Vagina (tissue), 2 donors: ENCODE data around the gene SDR39U1.

ENCODE experiments used
- CTCF ChIP-seq, 3 experiments: fragments of 450-650 bp in 2 of 3; fragments of 200-600 bp in 1 of 3; sonication (generic) in 1 of 3; IDR thresholded peaks; one replicate each; pipeline ENCODE4 v1.5.1; 2017 to 2019; ENCODE audit warnings: antibody characterized with exemption in 3 of 3, mild to moderate bottlenecking in 2 of 3, moderate library complexity in 2 of 3
- POLR2A ChIP-seq, 2 donors: fragments of 450-650 bp; IDR thresholded peaks; one replicate each; pipeline ENCODE4 v1.6.1; 2017; ENCODE audit warnings: antibody characterized with exemption in 2 of 2, mild to moderate bottlenecking in 2 of 2, moderate library complexity in 2 of 2

DNA sequence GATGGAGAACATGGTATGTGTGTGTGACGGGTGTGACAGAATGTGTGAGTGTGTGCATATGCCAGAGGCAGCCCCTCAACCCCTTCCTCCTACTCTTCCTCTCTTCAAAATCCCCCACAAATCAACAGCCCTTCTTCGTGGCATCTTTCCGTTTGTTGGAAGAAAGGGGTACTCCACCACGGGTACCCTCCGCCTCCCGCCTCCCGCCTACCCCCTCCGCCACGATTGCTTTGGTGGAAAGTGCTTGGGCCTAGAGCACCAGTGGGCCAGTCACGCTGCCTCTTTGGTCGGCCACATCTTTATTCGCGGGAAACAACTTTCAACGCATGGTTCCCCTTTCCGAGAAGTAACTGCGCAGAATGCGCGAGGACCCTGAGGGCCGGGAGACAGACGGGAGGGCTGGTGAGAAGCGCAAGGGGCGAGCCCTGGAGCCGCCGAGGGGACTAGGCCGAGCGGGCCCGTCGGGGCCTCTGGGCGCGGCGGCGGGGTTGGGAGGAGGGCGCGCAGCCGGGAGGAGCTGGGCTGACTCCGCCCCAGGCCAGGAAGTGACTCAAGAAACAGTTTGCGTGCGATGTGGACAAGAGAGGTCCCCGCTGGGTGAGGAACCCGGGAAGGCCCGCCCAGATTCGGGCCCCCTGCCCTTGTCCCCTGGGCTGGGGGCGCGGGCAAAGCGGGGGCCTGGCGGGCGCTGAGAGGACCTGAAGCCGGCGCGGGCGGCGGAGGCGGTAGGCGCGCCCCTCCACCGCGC, 13.0 kb downstream of the SDR39U1 start, which contains the start of the genes CBLN3 and KHNYN:
- TF ChIP-seq CTCF (IDR thresholded peaks at IDR 0.05) (no peak), POLR2A (IDR thresholded peaks at IDR 0.05) (peak in 1 of 2 donors; percentile 93)
